Neural crest cell (in vitro differentiated cells): Measurements from ENCODE around the gene ECHDC1. TPM values are rescaled to one million over a fixed set of nuclear protein-coding genes. Genes with fewer than 3 reads are reported as not detected.
A peak's percentile ranks its signal among the peaks of the same experiment; 100 is the strongest.
"Not testable (repeated sequence)": the region's sequence is repeated elsewhere in the genome, so short reads cannot be mapped to it uniquely, and the experiment has no call there.

Experiments
- DNase-seq: peaks from one replicate; pipeline ENCODE4 v3.0.0; 2021; ENCODE audit warnings: low read depth, mixed read lengths, low spot score
- H3K27ac Mint-ChIP-seq: one replicate; pipeline ENCODE4 v1.8.0; 2021; ENCODE audit warnings: mild to moderate bottlenecking, mixed read lengths; ENCODE audit not compliant: unreplicated experiment
- H3K27me3 Mint-ChIP-seq: 2 replicates; pipeline ENCODE4 v1.8.0; 2021; ENCODE audit warnings: low read depth, mild to moderate bottlenecking, mixed read lengths
- H3K36me3 Mint-ChIP-seq: 2 replicates; pipeline ENCODE4 v1.8.0; 2021; ENCODE audit warnings: low read depth, mild to moderate bottlenecking, mixed read lengths
- H3K4me1 Mint-ChIP-seq: 2 replicates; pipeline ENCODE4 v1.8.0; 2021; ENCODE audit warnings: mixed read lengths
- H3K4me3 Mint-ChIP-seq: one replicate; pipeline ENCODE4 v1.8.0; 2021; ENCODE audit warnings: mild to moderate bottlenecking, mixed read lengths
- H3K9me3 Mint-ChIP-seq: 2 replicates; pipeline ENCODE4 v1.8.0; 2021; ENCODE audit warnings: mixed read lengths
- CTCF ChIP-seq: fragments of 200-600 bp; sonication (generic); conservative IDR thresholded peaks from 2 replicates; pipeline ENCODE4 v1.5.0; 2021; ENCODE audit warnings: antibody characterized with exemption, mild to moderate bottlenecking
- long read RNA-seq: library from polyadenylated mRNA; unstranded; transcript quantifications from one replicate; pipeline ENCODE4 v2.0.0, GENCODE V29; 2020
- total RNA-seq: library from RNA; stranded (reverse); gene quantifications from 2 replicates; pipeline ENCODE4 v1.2.1, GENCODE V29; 2021

The ECHDC1 gene
- total RNA-seq = 59.2 and 59.9 TPM in 2 replicates
- long read RNA-seq, transcript ECHDC1-210 (6 exons, 2,341 nt) = major isoform, 93 of 229 reads
- long read RNA-seq, transcript ECHDC1-214 (6 exons, 2,443 nt) = minor isoform, 7 of 229 reads
- long read RNA-seq, transcript ECHDC1-203 (5 exons, 1,354 nt) = minor isoform, 48 of 229 reads
- long read RNA-seq, partial matches to known transcripts = 46 of 229 reads
- long read RNA-seq, other reads (novel, unspliced or antisense) = 25 of 229 reads

GRCh38 chr6:127342946-127343808 lies at the start of gene ECHDC1:
Gene ECHDC1, minus strand, starts transcription at chr6:127343609. Its CDS starts 12,581 bp downstream, at chr6:127331028.
- Mint-ChIP-seq H3K4me1 (no peaks in the 10 kb centered on the region), H3K27me3 (no peaks in the 10 kb centered on the region), H3K36me3 (peaks cover 12% of the 10 kb centered on the region), H3K4me3 (no peak within 1 kb of the TSS), H3K9me3 (peaks cover 11% of the 10 kb centered on the region), H3K27ac (no peak within 1 kb of the TSS)
- peak; percentile 32 for TF ChIP-seq CTCF
- peak; percentile 53 for DNase-seq

GRCh38 chr6:127392301-127392700 lies 48.9 kb upstream of the ECHDC1 start:
- H3K27me3 Mint-ChIP-seq = no peaks in the 10 kb centered on the region
- no peak overlapping the region for H3K4me3 Mint-ChIP-seq
- no peaks in the 10 kb centered on the region for H3K4me1 Mint-ChIP-seq
- H3K36me3 Mint-ChIP-seq = no peaks in the 10 kb centered on the region
- DNase-seq = no peak
- H3K9me3 Mint-ChIP-seq = no peaks in the 10 kb centered on the region
- TF ChIP-seq CTCF = no peak
- no peak overlapping the region for H3K27ac Mint-ChIP-seq

- H3K27me3 Mint-ChIP-seq = no peaks in the 10 kb centered on the region
- no peaks in the 10 kb centered on the region for H3K9me3 Mint-ChIP-seq
- no peaks in the 10 kb centered on the region for H3K4me1 Mint-ChIP-seq
- no peak for TF ChIP-seq CTCF
- no peak for DNase-seq
- no peaks in the 10 kb centered on the region for H3K36me3 Mint-ChIP-seq
- no peak overlapping the region for H3K27ac Mint-ChIP-seq
- H3K4me3 Mint-ChIP-seq = no peak overlapping the region
These were observed 47.9 kb upstream of the ECHDC1 start for GRCh38 chr6:127391094-127391953.

GRCh38 chr6:127389706-127390105 lies 46.3 kb upstream of the ECHDC1 start:
- Mint-ChIP-seq H3K9me3 (no peaks in the 10 kb centered on the region), H3K27ac (no peak overlapping the region), H3K36me3 (no peaks in the 10 kb centered on the region), H3K4me1 (no peaks in the 10 kb centered on the region), H3K4me3 (no peak overlapping the region), H3K27me3 (no peaks in the 10 kb centered on the region)
- no peak for TF ChIP-seq CTCF
- no peak for DNase-seq

- peaks cover 7% of the 10 kb centered on the region for H3K4me1 Mint-ChIP-seq
- no peaks in the 10 kb centered on the region for H3K27me3 Mint-ChIP-seq
- DNase-seq = no peak
- no peak for TF ChIP-seq CTCF
- H3K9me3 Mint-ChIP-seq = no peaks in the 10 kb centered on the region
- no peak overlapping the region for H3K4me3 Mint-ChIP-seq
- peaks cover 7% of the 10 kb centered on the region for H3K36me3 Mint-ChIP-seq
- H3K27ac Mint-ChIP-seq = no peak overlapping the region
These were observed 42.4 kb upstream of the ECHDC1 start for GRCh38 chr6:127385668-127386430.

- H3K27ac Mint-ChIP-seq, H3K9me3 Mint-ChIP-seq, H3K4me3 Mint-ChIP-seq, DNase-seq, H3K27me3 Mint-ChIP-seq, H3K4me1 Mint-ChIP-seq: not testable (repeated sequence)
- H3K36me3 Mint-ChIP-seq = peaks cover 12% of the 10 kb centered on the region
These were observed 41.4 kb upstream of the ECHDC1 start for GRCh38 chr6:127384848-127385247.
